WERI-Rb-1 (cell line): ENCODE results near the gene RHOT2.
A peak's percentile ranks its signal among the peaks of the same experiment; 100 is the strongest.

ENCODE experiments used
- DNase-seq: peaks from one replicate; pipeline ENCODE4 v3.0.0-alpha.2; 2020
- H3K27ac ChIP-seq: fragments of 250-450 bp; sonication (Bioruptor Pico); 2 replicates; pipeline ENCODE4 v1.5.1; 2020; ENCODE audit warnings: mild to moderate bottlenecking, moderate library complexity
- H3K27me3 ChIP-seq: fragments of 250-450 bp; sonication (Bioruptor Pico); 2 replicates; pipeline ENCODE4 v1.5.1; 2021; ENCODE audit warnings: mild to moderate bottlenecking, low read depth, moderate library complexity; ENCODE audit not compliant: insufficient read depth, severe bottlenecking
- H3K36me3 ChIP-seq: fragments of 250-450 bp; sonication (Bioruptor Pico); 2 replicates; pipeline ENCODE4 v1.5.1; 2020; ENCODE audit warnings: mild to moderate bottlenecking, moderate library complexity
- H3K4me3 ChIP-seq: 2 replicates; pipeline ENCODE4 v1.5.1; 2011; ENCODE audit warnings: low read depth, mild to moderate bottlenecking, control low read depth, low read length
- H3K9me3 ChIP-seq: fragments of 250-450 bp; sonication (Bioruptor Pico); 2 replicates; pipeline ENCODE4 v1.5.1; 2021; ENCODE audit warnings: mild to moderate bottlenecking, moderate library complexity; ENCODE audit not compliant: severe bottlenecking
- TF ChIP-seq, protein P1 (sequence below): IDR thresholded peaks from 2 replicates; pipeline ENCODE4 v1.5.1; 2011; ENCODE audit warnings: low read depth, mild to moderate bottlenecking, control low read depth, inconsistent platforms, low read length

Gene RHOT2

GRCh38 chr16:684071-684794 lies 16.3 kb downstream of the RHOT2 start, which contains the start of gene JMJD8:
Gene JMJD8 (minus strand): TSS chr16:684334. CDS start chr16:684319, 15 bp downstream.
- Histone ChIP-seq H3K27ac (peak within 1 kb of the TSS; percentile 88), H3K27me3 (no peaks in the 10 kb centered on the region), H3K36me3 (peaks cover 64% of the 10 kb centered on the region), H3K9me3 (no peaks in the 10 kb centered on the region), H3K4me3 (peak within 1 kb of the TSS; percentile 61)
- TF ChIP-seq, protein P1, sequence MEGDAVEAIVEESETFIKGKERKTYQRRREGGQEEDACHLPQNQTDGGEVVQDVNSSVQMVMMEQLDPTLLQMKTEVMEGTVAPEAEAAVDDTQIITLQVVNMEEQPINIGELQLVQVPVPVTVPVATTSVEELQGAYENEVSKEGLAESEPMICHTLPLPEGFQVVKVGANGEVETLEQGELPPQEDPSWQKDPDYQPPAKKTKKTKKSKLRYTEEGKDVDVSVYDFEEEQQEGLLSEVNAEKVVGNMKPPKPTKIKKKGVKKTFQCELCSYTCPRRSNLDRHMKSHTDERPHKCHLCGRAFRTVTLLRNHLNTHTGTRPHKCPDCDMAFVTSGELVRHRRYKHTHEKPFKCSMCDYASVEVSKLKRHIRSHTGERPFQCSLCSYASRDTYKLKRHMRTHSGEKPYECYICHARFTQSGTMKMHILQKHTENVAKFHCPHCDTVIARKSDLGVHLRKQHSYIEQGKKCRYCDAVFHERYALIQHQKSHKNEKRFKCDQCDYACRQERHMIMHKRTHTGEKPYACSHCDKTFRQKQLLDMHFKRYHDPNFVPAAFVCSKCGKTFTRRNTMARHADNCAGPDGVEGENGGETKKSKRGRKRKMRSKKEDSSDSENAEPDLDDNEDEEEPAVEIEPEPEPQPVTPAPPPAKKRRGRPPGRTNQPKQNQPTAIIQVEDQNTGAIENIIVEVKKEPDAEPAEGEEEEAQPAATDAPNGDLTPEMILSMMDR = no peak
- DNase-seq = peak; percentile 97

DNA sequence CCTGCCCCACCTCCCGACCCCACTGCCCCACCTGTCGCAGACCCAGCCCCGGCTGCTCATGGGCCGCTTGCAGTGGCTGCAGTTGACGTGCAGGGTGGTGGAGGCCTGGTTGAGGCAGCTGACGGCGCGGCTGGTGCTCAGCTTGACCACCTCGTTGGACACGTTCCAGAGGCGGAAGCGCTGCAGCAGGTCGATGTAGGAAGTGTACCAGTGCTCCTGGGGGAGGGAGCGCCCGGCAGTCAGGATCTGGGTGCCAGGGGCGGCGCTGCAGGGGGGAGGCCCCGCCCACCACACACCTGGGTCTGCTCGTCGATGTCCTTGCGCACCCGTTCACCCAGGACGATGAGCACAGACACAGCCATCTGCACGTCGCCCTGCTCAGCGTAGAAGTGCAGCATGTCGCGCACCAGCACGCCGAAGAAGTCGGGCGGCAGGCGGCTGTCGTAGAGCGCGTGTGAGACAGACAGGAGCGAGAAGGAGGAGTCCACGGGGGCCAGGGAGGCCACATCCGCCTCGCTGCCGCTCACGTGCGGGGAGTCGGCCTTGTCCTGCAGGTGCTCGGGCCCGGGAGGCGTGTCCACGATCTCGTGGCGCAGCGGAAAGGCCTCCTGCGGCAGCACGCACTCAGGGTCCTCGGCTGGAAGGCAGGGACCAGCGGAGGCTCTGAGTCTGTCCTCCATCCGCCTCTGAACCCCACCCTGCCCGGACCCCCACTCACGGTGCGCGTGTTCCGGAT lies 17.2 kb downstream of the RHOT2 start:
- Histone ChIP-seq H3K9me3 (no peaks in the 10 kb centered on the region), H3K27ac (peak overlapping the region; percentile 88), H3K4me3 (no peak overlapping the region), H3K27me3 (no peaks in the 10 kb centered on the region), H3K36me3 (peaks cover 64% of the 10 kb centered on the region)
- TF ChIP-seq, protein P1 = no peak
- DNase-seq = no peak

DNA sequence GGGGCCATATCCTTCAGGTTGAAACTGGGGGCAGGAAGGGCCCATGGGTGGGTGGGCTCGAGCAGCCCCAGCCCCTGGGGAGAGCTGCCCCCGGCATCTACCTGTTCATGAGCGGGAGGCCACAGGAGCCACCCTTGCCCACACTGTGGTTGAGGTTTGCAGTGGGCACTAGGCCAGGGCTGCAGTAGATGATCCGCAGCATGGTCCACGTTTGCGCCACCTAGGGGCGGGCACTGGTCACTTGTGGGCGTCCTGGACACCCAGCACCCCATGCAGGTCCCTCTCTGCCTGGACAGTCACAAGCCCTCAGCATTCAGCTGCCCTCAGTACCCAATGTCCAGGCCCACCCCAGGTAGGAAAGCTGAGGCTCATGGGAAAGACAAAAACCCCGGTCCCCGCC lies 18.0 kb downstream of the RHOT2 start:
- Histone ChIP-seq H3K36me3 (peaks cover 64% of the 10 kb centered on the region), H3K4me3 (no peak overlapping the region), H3K9me3 (no peaks in the 10 kb centered on the region), H3K27ac (no peak overlapping the region), H3K27me3 (no peaks in the 10 kb centered on the region)
- DNase-seq = peak; percentile 75
- TF ChIP-seq, protein P1 = peak; percentile 90

DNA sequence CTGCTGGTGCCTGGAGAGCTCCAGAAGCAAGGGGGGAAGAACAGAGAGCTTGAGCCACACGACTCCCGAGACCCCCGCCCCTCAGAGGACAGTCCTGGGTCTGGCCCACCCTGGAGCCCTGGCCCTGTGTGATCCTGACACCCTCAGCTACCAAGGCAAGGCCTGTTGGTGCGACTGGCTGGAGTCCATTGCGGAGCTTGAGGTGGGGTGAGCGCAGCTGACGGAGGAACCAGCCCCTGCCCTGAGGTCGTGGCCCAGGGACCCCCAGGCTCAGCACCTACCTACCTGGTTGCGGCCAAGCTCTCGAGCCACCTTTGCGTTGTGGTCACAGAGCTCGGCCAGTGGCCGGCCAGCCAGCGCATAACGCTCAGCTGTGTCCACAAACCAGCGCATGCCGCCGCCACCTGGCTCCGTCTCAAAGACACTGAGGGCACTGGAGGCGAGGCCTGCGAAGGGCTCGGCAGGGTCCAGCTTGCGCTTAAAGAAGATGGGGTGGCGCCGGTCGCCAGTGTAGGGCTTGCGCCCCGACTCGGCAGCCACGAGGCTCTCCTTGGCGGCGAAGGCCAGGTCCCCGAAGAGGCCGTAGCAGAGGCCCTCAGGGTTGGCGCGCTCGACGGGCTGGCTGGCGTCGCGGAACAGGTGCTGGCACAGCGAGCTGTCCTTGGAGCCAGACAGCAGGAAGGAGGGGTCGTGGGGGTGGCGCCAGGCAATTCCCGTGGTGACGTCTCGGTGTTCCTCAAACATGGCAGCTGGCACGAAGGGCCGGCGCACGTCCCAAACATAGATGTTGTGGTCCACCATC lies 18.7 kb downstream of the RHOT2 start:
- no peaks in the 10 kb centered on the region for H3K27me3 ChIP-seq
- H3K4me3 ChIP-seq = no peak overlapping the region
- H3K27ac ChIP-seq = no peak overlapping the region
- DNase-seq = no peak
- TF ChIP-seq, protein P1 = no peak
- H3K36me3 ChIP-seq = peaks cover 57% of the 10 kb centered on the region
- no peaks in the 10 kb centered on the region for H3K9me3 ChIP-seq

- H3K27ac ChIP-seq = no peak overlapping the region
- TF ChIP-seq, protein P1 = no peak
Measured at GRCh38 chr16:687499-687898, 19.6 kb downstream of the RHOT2 start.

More at GRCh38 chr16:687499-687898, 19.6 kb downstream of the RHOT2 start:
- H3K4me3 ChIP-seq = no peak overlapping the region
- no peak for DNase-seq
- H3K9me3 ChIP-seq = no peaks in the 10 kb centered on the region
- H3K36me3 ChIP-seq = peaks cover 48% of the 10 kb centered on the region
- no peaks in the 10 kb centered on the region for H3K27me3 ChIP-seq
